Measurements from ENCODE around the gene KCNG2.

Gene KCNG2

GRCh38 chr18:79938196-79938595 lies 140.5 kb downstream of the KCNG2 start:
- Histone ChIP-seq H3K4me2 (ENCODE audit: low read length) (no peak overlapping the region), H3K9me3 (ENCODE audit: insufficient read depth, low read depth, low read length) (peaks cover 3% of the 10 kb centered on the region), H2BK12ac (ENCODE audit: low read length) (no peak overlapping the region), H3K79me1 (ENCODE audit: low read length) (no peaks in the 10 kb centered on the region), H3K4ac (ENCODE audit: low read depth, low read length) (no peak overlapping the region), H3K79me2 (ENCODE audit: control insufficient read depth, insufficient read depth, low read length, poor library complexity) (no peaks in the 10 kb centered on the region), H2AFZ (ENCODE audit: insufficient read depth, low read length, poor library complexity) (no peak overlapping the region), H3K9ac (ENCODE audit: low read length) (no peak overlapping the region), H3K4me3 (ENCODE audit: low read depth, low read length) (no peak overlapping the region), H2BK120ac (ENCODE audit: insufficient read depth, low read length, poor library complexity) (no peak overlapping the region), H3K4me1 (ENCODE audit: control insufficient read depth in 1 of 2, insufficient read depth in 2 of 2, low read length in 2 of 2) (peaks cover 0 to 4% of the 10 kb centered on the region in 2 experiments), H4K8ac (ENCODE audit: low read depth, low read length) (no peak overlapping the region), H4K91ac (ENCODE audit: low read depth, low read length) (no peak overlapping the region), H3K23ac (ENCODE audit: low read length) (no peak overlapping the region), H3K18ac (ENCODE audit: low read length) (no peak overlapping the region), H3K14ac (ENCODE audit: low read length) (no peak overlapping the region), H2BK5ac (ENCODE audit: low read depth, low read length, poor library complexity) (no peak overlapping the region), H4K12ac (ENCODE audit: low read depth, low read length) (no peak overlapping the region), H3K27me3 (ENCODE audit: insufficient read depth, low read length) (no peaks in the 10 kb centered on the region), H2AK5ac (ENCODE audit: low read length) (no peak overlapping the region), H3K27ac (ENCODE audit: low read depth, low read length) (no peak overlapping the region), H3K36me3 (ENCODE audit: control insufficient read depth in 1 of 2, insufficient read depth in 2 of 2, low read length in 2 of 2) (peaks cover 16 to 18% of the 10 kb centered on the region in 2 experiments)
- no peak for DNase-seq
- no CpG with 5 or more reads among the region's 9 CpGs for WGBS (ENCODE audit: extremely low coverage, insufficient coverage, insufficient read length)

- no peak overlapping the region for H3K4me3 ChIP-seq (ENCODE audit: low read depth, low read length)
- no peaks in the 10 kb centered on the region for H3K79me2 ChIP-seq (ENCODE audit: control insufficient read depth, insufficient read depth, low read length, poor library complexity)
- no peak overlapping the region for H2AFZ ChIP-seq (ENCODE audit: insufficient read depth, low read length, poor library complexity)
- no peak overlapping the region for H3K9ac ChIP-seq (ENCODE audit: low read length)
- peaks cover 18 to 20% of the 10 kb centered on the region in 2 experiments for H3K36me3 ChIP-seq (ENCODE audit: control insufficient read depth in 1 of 2, insufficient read depth in 2 of 2, low read length in 2 of 2)
- WGBS (ENCODE audit: extremely low coverage, insufficient coverage, insufficient read length) = no CpG with 5 or more reads among the region's 5 CpGs
- H3K27ac ChIP-seq (ENCODE audit: low read depth, low read length) = no peak overlapping the region
- H3K23ac ChIP-seq (ENCODE audit: low read length) = no peak overlapping the region
- H2BK12ac ChIP-seq (ENCODE audit: low read length) = no peak overlapping the region
- no peak overlapping the region for H3K4me2 ChIP-seq (ENCODE audit: low read length)
- H3K4ac ChIP-seq (ENCODE audit: low read depth, low read length) = no peak overlapping the region
- no peak overlapping the region for H2BK120ac ChIP-seq (ENCODE audit: insufficient read depth, low read length, poor library complexity)
- peaks cover 3% of the 10 kb centered on the region for H3K9me3 ChIP-seq (ENCODE audit: insufficient read depth, low read depth, low read length)
- no peak overlapping the region for H2AK5ac ChIP-seq (ENCODE audit: low read length)
- H4K12ac ChIP-seq (ENCODE audit: low read depth, low read length) = no peak overlapping the region
- H3K79me1 ChIP-seq (ENCODE audit: low read length) = no peaks in the 10 kb centered on the region
- no peak overlapping the region for H3K18ac ChIP-seq (ENCODE audit: low read length)
- H3K4me1 ChIP-seq (ENCODE audit: control insufficient read depth in 1 of 2, insufficient read depth in 2 of 2, low read length in 2 of 2) = peaks cover 0 to 4% of the 10 kb centered on the region in 2 experiments
- no peaks in the 10 kb centered on the region for H3K27me3 ChIP-seq (ENCODE audit: insufficient read depth, low read length)
- H4K91ac ChIP-seq (ENCODE audit: low read depth, low read length) = no peak overlapping the region
- DNase-seq = no peak
- H3K14ac ChIP-seq (ENCODE audit: low read length) = no peak overlapping the region
- no peak overlapping the region for H4K8ac ChIP-seq (ENCODE audit: low read depth, low read length)
- no peak overlapping the region for H2BK5ac ChIP-seq (ENCODE audit: low read depth, low read length, poor library complexity)
These were observed 141.4 kb downstream of the KCNG2 start for GRCh38 chr18:79939096-79939495.

- no peak overlapping the region for H2AFZ ChIP-seq (ENCODE audit: insufficient read depth, low read length, poor library complexity)
- no peak overlapping the region for H3K4ac ChIP-seq (ENCODE audit: low read depth, low read length)
- H3K79me2 ChIP-seq (ENCODE audit: control insufficient read depth, insufficient read depth, low read length, poor library complexity) = no peaks in the 10 kb centered on the region
- H3K23ac ChIP-seq (ENCODE audit: low read length) = no peak overlapping the region
- H4K8ac ChIP-seq (ENCODE audit: low read depth, low read length) = no peak overlapping the region
- no peak overlapping the region for H3K18ac ChIP-seq (ENCODE audit: low read length)
- H2BK5ac ChIP-seq (ENCODE audit: low read depth, low read length, poor library complexity) = no peak overlapping the region
- H3K14ac ChIP-seq (ENCODE audit: low read length) = no peak overlapping the region
- no peak overlapping the region for H2BK120ac ChIP-seq (ENCODE audit: insufficient read depth, low read length, poor library complexity)
- H3K36me3 ChIP-seq (ENCODE audit: control insufficient read depth in 1 of 2, insufficient read depth in 2 of 2, low read length in 2 of 2) = peaks cover 18 to 20% of the 10 kb centered on the region in 2 experiments
- no peak overlapping the region for H2BK12ac ChIP-seq (ENCODE audit: low read length)
- no peak overlapping the region for H3K4me3 ChIP-seq (ENCODE audit: low read depth, low read length)
- H3K9me3 ChIP-seq (ENCODE audit: insufficient read depth, low read depth, low read length) = peaks cover 3% of the 10 kb centered on the region
- no peak overlapping the region for H3K9ac ChIP-seq (ENCODE audit: low read length)
- H3K4me2 ChIP-seq (ENCODE audit: low read length) = no peak overlapping the region
- no peak overlapping the region for H2AK5ac ChIP-seq (ENCODE audit: low read length)
- H3K79me1 ChIP-seq (ENCODE audit: low read length) = no peaks in the 10 kb centered on the region
- H4K91ac ChIP-seq (ENCODE audit: low read depth, low read length) = no peak overlapping the region
- DNase-seq = no peak
- H4K12ac ChIP-seq (ENCODE audit: low read depth, low read length) = no peak overlapping the region
- H3K4me1 ChIP-seq (ENCODE audit: control insufficient read depth in 1 of 2, insufficient read depth in 2 of 2, low read length in 2 of 2) = no peaks in the 10 kb centered on the region
- H3K27ac ChIP-seq (ENCODE audit: low read depth, low read length) = no peak overlapping the region
- no CpG with 5 or more reads among the region's 18 CpGs for WGBS (ENCODE audit: extremely low coverage, insufficient coverage, insufficient read length)
- no peaks in the 10 kb centered on the region for H3K27me3 ChIP-seq (ENCODE audit: insufficient read depth, low read length)
These were observed 142.5 kb downstream of the KCNG2 start for GRCh38 chr18:79940126-79940813.

GRCh38 chr18:79940814-79941472 lies 143.2 kb downstream of the KCNG2 start:
- Histone ChIP-seq H3K4me3 (ENCODE audit: low read depth, low read length) (no peak overlapping the region), H4K91ac (ENCODE audit: low read depth, low read length) (no peak overlapping the region), H3K18ac (ENCODE audit: low read length) (no peak overlapping the region), H3K9me3 (ENCODE audit: insufficient read depth, low read depth, low read length) (peaks cover 2% of the 10 kb centered on the region), H2BK12ac (ENCODE audit: low read length) (no peak overlapping the region), H3K23ac (ENCODE audit: low read length) (no peak overlapping the region), H2AK5ac (ENCODE audit: low read length) (no peak overlapping the region), H3K27me3 (ENCODE audit: insufficient read depth, low read length) (no peaks in the 10 kb centered on the region), H3K36me3 (ENCODE audit: control insufficient read depth in 1 of 2, insufficient read depth in 2 of 2, low read length in 2 of 2) (peaks cover 18 to 19% of the 10 kb centered on the region in 2 experiments), H3K14ac (ENCODE audit: low read length) (no peak overlapping the region), H4K12ac (ENCODE audit: low read depth, low read length) (no peak overlapping the region), H4K8ac (ENCODE audit: low read depth, low read length) (no peak overlapping the region), H2BK120ac (ENCODE audit: insufficient read depth, low read length, poor library complexity) (no peak overlapping the region), H3K4ac (ENCODE audit: low read depth, low read length) (no peak overlapping the region), H3K27ac (ENCODE audit: low read depth, low read length) (no peak overlapping the region), H3K79me1 (ENCODE audit: low read length) (no peaks in the 10 kb centered on the region), H2BK5ac (ENCODE audit: low read depth, low read length, poor library complexity) (no peak overlapping the region), H3K79me2 (ENCODE audit: control insufficient read depth, insufficient read depth, low read length, poor library complexity) (no peaks in the 10 kb centered on the region), H3K4me1 (ENCODE audit: control insufficient read depth in 1 of 2, insufficient read depth in 2 of 2, low read length in 2 of 2) (no peaks in the 10 kb centered on the region), H2AFZ (ENCODE audit: insufficient read depth, low read length, poor library complexity) (no peak overlapping the region), H3K9ac (ENCODE audit: low read length) (no peak overlapping the region), H3K4me2 (ENCODE audit: low read length) (no peak overlapping the region)
- no CpG with 5 or more reads among the region's 17 CpGs for WGBS (ENCODE audit: extremely low coverage, insufficient coverage, insufficient read length)
- DNase-seq = no peak

Data from trophoblast cell (in vitro differentiated cells and primary cell).